KOPT-K1 (cell line): ENCODE results near the gene MYCL.
A peak's percentile ranks its signal among the peaks of the same experiment; 100 is the strongest.

Experiments
- H3K27ac ChIP-seq: fragments of 200-600 bp; sonication (generic); 2 replicates; pipeline ENCODE4 v1.5.1; 2016; ENCODE audit warnings: antibody characterized with exemption, mild to moderate bottlenecking, low read depth, low read length; ENCODE audit not compliant: poor library complexity, severe bottlenecking
- H3K36me3 ChIP-seq: fragments of 200-600 bp; sonication (generic); 2 replicates; pipeline ENCODE4 v1.5.1; 2017; ENCODE audit warnings: antibody characterized with exemption, mild to moderate bottlenecking, low read length, moderate library complexity; ENCODE audit not compliant: insufficient read depth
- H3K9me3 ChIP-seq: fragments of 200-600 bp; sonication (generic); 2 replicates; pipeline ENCODE4 v1.5.1; 2017; ENCODE audit warnings: antibody characterized with exemption, low read length, mild to moderate bottlenecking; ENCODE audit not compliant: insufficient read depth, poor library complexity, severe bottlenecking

Gene MYCL

GRCh38 chr1:39857126-39857878, 44.4 kb downstream of the MYCL start:
- no peaks in the 10 kb centered on the region for H3K9me3 ChIP-seq
- no peak overlapping the region for H3K27ac ChIP-seq
- H3K36me3 ChIP-seq = peaks cover 49% of the 10 kb centered on the region

GRCh38 chr1:39854738-39855137, 47.0 kb downstream of the MYCL start:
- Histone ChIP-seq H3K36me3 (peaks cover 59% of the 10 kb centered on the region), H3K9me3 (no peaks in the 10 kb centered on the region)

GRCh38 chr1:39854314-39854713, 47.4 kb downstream of the MYCL start:
- Histone ChIP-seq H3K9me3 (no peaks in the 10 kb centered on the region), H3K36me3 (peaks cover 64% of the 10 kb centered on the region), H3K27ac (no peak overlapping the region)

More at GRCh38 chr1:39854738-39855137, 47.0 kb downstream of the MYCL start:
- H3K27ac ChIP-seq = no peak overlapping the region

GRCh38 chr1:39852876-39853275, 48.8 kb downstream of the MYCL start:
- Histone ChIP-seq H3K27ac (no peak overlapping the region), H3K9me3 (no peaks in the 10 kb centered on the region), H3K36me3 (peaks cover 72% of the 10 kb centered on the region)

GRCh38 chr1:39852214-39852791, 49.4 kb downstream of the MYCL start:
- peaks cover 75% of the 10 kb centered on the region for H3K36me3 ChIP-seq
- H3K27ac ChIP-seq = no peak overlapping the region

GRCh38 chr1:39850606-39851216, 51.0 kb downstream of the MYCL start:
- Histone ChIP-seq H3K27ac (no peak overlapping the region), H3K9me3 (no peaks in the 10 kb centered on the region), H3K36me3 (peaks cover 75% of the 10 kb centered on the region)

More at GRCh38 chr1:39852214-39852791, 49.4 kb downstream of the MYCL start:
- H3K9me3 ChIP-seq = no peaks in the 10 kb centered on the region

- Histone ChIP-seq H3K27ac (no peak overlapping the region), H3K9me3 (no peaks in the 10 kb centered on the region), H3K36me3 (peaks cover 69% of the 10 kb centered on the region)
Measured at GRCh38 chr1:39849203-39849602, 52.5 kb downstream of the MYCL start.

GRCh38 chr1:39847940-39848339, 53.8 kb downstream of the MYCL start:
- Histone ChIP-seq H3K36me3 (peaks cover 72% of the 10 kb centered on the region), H3K27ac (no peak overlapping the region)

GRCh38 chr1:39846796-39847195, 54.9 kb downstream of the MYCL start:
- H3K9me3 ChIP-seq = no peaks in the 10 kb centered on the region
- no peak overlapping the region for H3K27ac ChIP-seq
- H3K36me3 ChIP-seq = peaks cover 74% of the 10 kb centered on the region

More at GRCh38 chr1:39847940-39848339, 53.8 kb downstream of the MYCL start:
- no peaks in the 10 kb centered on the region for H3K9me3 ChIP-seq

GRCh38 chr1:39845569-39846566, 55.8 kb downstream of the MYCL start:
- Histone ChIP-seq H3K9me3 (no peaks in the 10 kb centered on the region), H3K36me3 (peaks cover 78% of the 10 kb centered on the region), H3K27ac (peak overlapping the region; percentile 41)
